GM12878 (cell line): ENCODE data around the gene TXNL4A. TPM values are rescaled to one million over a fixed set of nuclear protein-coding genes. Genes with fewer than 3 reads are reported as not detected.

ENCODE experiments used
- ATAC-seq: fragments of 200-7000 bp; cut with Tn5 transposase; 3 replicates; pipeline ENCODE4 v1.9.1; 2020; ENCODE audit warnings: mild to moderate bottlenecking, moderate library complexity
- BruUV-seq: library from RNA; stranded (reverse); fragments of 400-500 nt; replicated peaks from 2 replicates; lab custom pipeline; 2021; lab: Mats Ljungman, UMichigan
- CTCF ChIA-PET: fragments of 300-600 bp; sonication (Branson Sonifier 250); formaldehyde crosslinking; extraction: SDS; loops from one replicate; lab custom pipeline; 2021; ENCODE audit warnings: inconsistent platforms; lab: Yijun Ruan, JAX
- POLR2A ChIA-PET: fragments of 350-600 bp; formaldehyde crosslinking; extraction: SDS; loops from one replicate; lab custom pipeline; 2021; ENCODE audit warnings: inconsistent platforms; lab: Charles Lee
- RAD21 ChIA-PET: fragments of 300-600 bp; sonication (Branson Sonifier 250); formaldehyde crosslinking; loops from one replicate; lab custom pipeline; 2023; ENCODE audit warnings: antibody characterized with exemption; ENCODE audit not compliant: unreplicated experiment; lab: Charles Lee
- SMC1A ChIA-PET: fragments of 300-600 bp; sonication (Branson Sonifier 250); formaldehyde crosslinking; loops from one replicate; lab custom pipeline; 2023; ENCODE audit not compliant: unreplicated experiment, uncharacterized antibody; lab: Charles Lee
- DNase-seq: peaks from one replicate; pipeline ENCODE4 v3.0.0-alpha.2; 2011; ENCODE audit warnings: low read depth, low spot score
- FAIRE-seq: peaks from 3 replicates; lab custom pipeline; 2011; peaks lifted over from hg19 to GRCh38; lab: Jason Lieb, UNC
- H2AFZ ChIP-seq: 2 replicates; pipeline ENCODE4 v1.6.0; 2011; ENCODE audit warnings: low read depth, low read length, control low read depth; ENCODE audit not compliant: control insufficient read depth
- H3K27ac ChIP-seq: 2 replicates; pipeline ENCODE4 v1.5.1; 2011; ENCODE audit warnings: control low read depth; ENCODE audit not compliant: control insufficient read depth, insufficient read depth
- H3K27me3 ChIP-seq, 2 experiments: replicated peaks in 1 of 2; 2 replicates each; pipeline versions ENCODE4 v1.6.0 to v1.6.1; 2011; ENCODE audit warnings: low read length in 1 of 2; ENCODE audit not compliant: control insufficient read depth in 2 of 2, insufficient read depth in 2 of 2
- H3K36me3 ChIP-seq, 2 experiments: 2 replicates each; pipeline ENCODE4 v1.5.1; 2011; ENCODE audit warnings: low read length in 1 of 2; ENCODE audit not compliant: control insufficient read depth in 2 of 2, insufficient read depth in 2 of 2
- H3K4me1 ChIP-seq: 2 replicates; pipeline ENCODE4 v1.6.1; 2011; ENCODE audit warnings: mild to moderate bottlenecking, low read length, moderate library complexity, mixed read lengths; ENCODE audit not compliant: control insufficient read depth, insufficient read depth
- H3K4me2 ChIP-seq: 2 replicates; pipeline ENCODE4 v1.6.0; 2011; ENCODE audit warnings: control low read depth; ENCODE audit not compliant: control insufficient read depth, insufficient read depth
- H3K4me3 ChIP-seq: fragments of 200-600 bp; sonication (generic); 2 replicates; pipeline ENCODE4 v1.5.1; 2016
- H3K79me2 ChIP-seq: 2 replicates; pipeline ENCODE4 v1.6.0; 2011; ENCODE audit warnings: low read length; ENCODE audit not compliant: control insufficient read depth, insufficient read depth
- H3K9ac ChIP-seq: 2 replicates; pipeline ENCODE4 v1.8.0; 2011; ENCODE audit warnings: low read length, control low read depth, mixed read lengths; ENCODE audit not compliant: control insufficient read depth, insufficient read depth
- H3K9me3 ChIP-seq: replicated peaks from 3 replicates; pipeline ENCODE4 v1.5.1; 2011; ENCODE audit warnings: mild to moderate bottlenecking, low read length; ENCODE audit not compliant: control insufficient read depth, insufficient read depth
- H4K20me1 ChIP-seq: 2 replicates; pipeline ENCODE4 v1.6.0; 2011; ENCODE audit not compliant: control insufficient read depth, insufficient read depth
- CBX5 ChIP-seq: sonication (generic); IDR thresholded peaks from 2 replicates; pipeline ENCODE4 v1.6.1; 2016; ENCODE audit warnings: low read depth, moderate library complexity, mild to moderate bottlenecking, inconsistent platforms
- EED ChIP-seq: sonication (generic); IDR thresholded peaks from 2 replicates; pipeline ENCODE4 v1.6.1; 2016; ENCODE audit warnings: antibody characterized with exemption, low read depth
- GATAD2B ChIP-seq: fragments of 450-650 bp; conservative IDR thresholded peaks from 2 replicates; pipeline ENCODE4 v1.6.1; 2017; ENCODE audit warnings: low read depth, mild to moderate bottlenecking, moderate library complexity
- KDM1A ChIP-seq: fragments of 200-600 bp; sonication (generic); IDR thresholded peaks from 2 replicates; pipeline ENCODE4 v1.6.1; 2016; ENCODE audit warnings: borderline replicate concordance
- MYB ChIP-seq: fragments of 150-350 bp; IDR thresholded peaks from 2 replicates; pipeline ENCODE4 v1.6.1; 2014; ENCODE audit warnings: mild to moderate bottlenecking, low read depth, low read length, borderline replicate concordance
- NFYA ChIP-seq: IDR thresholded peaks from 2 replicates; pipeline ENCODE4 v1.6.1; 2011; ENCODE audit warnings: low read depth, mild to moderate bottlenecking, low read length, improper control_type of control experiment, borderline replicate concordance
- RB1 ChIP-seq: fragments of 450-650 bp; formaldehyde crosslinking; IDR thresholded peaks from 2 replicates; pipeline ENCODE4 v1.6.1; 2017; ENCODE audit warnings: mild to moderate bottlenecking, borderline replicate concordance
- WGBS: methylation state at CpG from one replicate; pipeline ENCODE4 v1.1.6; 2016; ENCODE audit warnings: low lambda C conversion rate; ENCODE audit not compliant: insufficient replicate concordance, insufficient coverage; ENCODE audit errors: missing lambda C conversion rate; 5-methylcytosine and 5-hydroxymethylcytosine counted together
- in situ Hi-C: fragments of 300-500 bp; cut with MboI; formaldehyde crosslinking; loops from 9 replicates; pipeline ENCODE4 v1.14.3; 2018; ENCODE audit warnings: mixed read lengths
- intact Hi-C: fragments of 100-400 bp; cut with micrococcal nuclease; formaldehyde crosslinking; loops from one replicate; pipeline ENCODE4 v1.14.2; 2022; ENCODE audit not compliant: unreplicated experiment
- polyA plus RNA-seq, 11 experiments: library from polyadenylated mRNA; depleted of rRNA in 4 of 11; unstranded in 6 of 11; stranded (reverse) in 5 of 11; fragments of >200 nt; fragmentation: Nextera tagmentation in 4 of 11; fragmentation: Illumina TruSeq in 1 of 11; extraction: Ambion mirVana in 4 of 11; extraction: Trizol in 1 of 11; gene quantifications; 1 replicate in 1 of 11; 2 replicates in 10 of 11; pipeline versions ENCODE4 v1.2.1 to v1.2.3, GENCODE V29; 2011 to 2016; ENCODE audit warnings: inconsistent platforms in 2 of 11, missing spikeins in 2 of 11, low read depth in 1 of 11
- total RNA-seq, 4 experiments: library from RNA; depleted of rRNA in 3 of 4; stranded (reverse); fragments of >200 nt in 3 of 4; fragmentation: Illumina TruSeq in 1 of 4; extraction: Trizol in 1 of 4; gene quantifications; 2 replicates each; pipeline versions ENCODE4 v1.2.1 to v1.2.3, GENCODE V29; 2013 to 2021
- TF ChIP-seq, protein P1 (sequence below): IDR thresholded peaks from 2 replicates; pipeline ENCODE4 v1.6.1; 2011; ENCODE audit warnings: mild to moderate bottlenecking, low read depth, low read length, moderate library complexity; ENCODE audit not compliant: insufficient replicate concordance
- TF ChIP-seq, protein P2 (sequence below): IDR thresholded peaks from 2 replicates; pipeline ENCODE4 v1.6.1; 2012; ENCODE audit warnings: mild to moderate bottlenecking, low read depth, low read length

TXNL4A gene
- total and polyA plus RNA-seq, 10 of the 15 experiments (the other 5 are each of a cell fraction or from before 2014, with no cell fraction given): 38.4 to 329 (median 128) TPM

DNA sequence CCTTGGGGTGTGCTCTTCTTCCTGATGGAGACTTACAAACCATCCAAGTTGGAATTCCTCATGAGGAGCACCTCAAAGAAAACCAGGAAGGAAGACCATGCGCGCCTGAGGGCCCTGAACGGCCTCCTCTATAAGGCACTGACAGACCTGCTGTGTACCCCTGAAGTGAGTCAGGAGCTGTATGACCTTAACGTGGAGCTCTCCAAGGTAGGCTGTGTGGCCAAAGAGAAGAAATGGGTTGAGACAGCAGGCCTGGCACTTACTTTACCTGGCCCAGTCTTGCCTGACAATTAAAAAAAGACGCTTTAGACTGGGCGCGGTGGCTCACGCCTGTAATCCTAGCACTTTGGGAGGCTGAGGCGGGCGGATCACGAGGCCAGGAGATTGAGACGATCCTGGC lies 48.9 kb upstream of the TXNL4A start:
- H3K4me2 ChIP-seq: no peak overlapping the region
- intact Hi-C loops (no loop called here), in situ Hi-C loops (loop anchor here (5.0 kb wide), 1 partner anchor 355 kb away; no protein-coding TSS in a partner anchor)
- WGBS: 99% methylated on average over 12 of the region's 12 CpGs
- FAIRE-seq (no peak), ATAC-seq (no peak), DNase-seq (no peak)
- H4K20me1 ChIP-seq: no peaks in the 10 kb centered on the region
- TF ChIP-seq RB1 (no peak), MYB (no peak), CBX5 (no peak), EED (no peak), NFYA (no peak), KDM1A (no peak), GATAD2B (no peak)
- TF ChIP-seq, protein P1, sequence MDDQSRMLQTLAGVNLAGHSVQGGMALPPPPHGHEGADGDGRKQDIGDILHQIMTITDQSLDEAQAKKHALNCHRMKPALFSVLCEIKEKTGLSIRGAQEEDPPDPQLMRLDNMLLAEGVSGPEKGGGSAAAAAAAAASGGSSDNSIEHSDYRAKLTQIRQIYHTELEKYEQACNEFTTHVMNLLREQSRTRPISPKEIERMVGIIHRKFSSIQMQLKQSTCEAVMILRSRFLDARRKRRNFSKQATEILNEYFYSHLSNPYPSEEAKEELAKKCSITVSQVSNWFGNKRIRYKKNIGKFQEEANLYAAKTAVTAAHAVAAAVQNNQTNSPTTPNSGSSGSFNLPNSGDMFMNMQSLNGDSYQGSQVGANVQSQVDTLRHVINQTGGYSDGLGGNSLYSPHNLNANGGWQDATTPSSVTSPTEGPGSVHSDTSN: no peak
- TF ChIP-seq, protein P2, sequence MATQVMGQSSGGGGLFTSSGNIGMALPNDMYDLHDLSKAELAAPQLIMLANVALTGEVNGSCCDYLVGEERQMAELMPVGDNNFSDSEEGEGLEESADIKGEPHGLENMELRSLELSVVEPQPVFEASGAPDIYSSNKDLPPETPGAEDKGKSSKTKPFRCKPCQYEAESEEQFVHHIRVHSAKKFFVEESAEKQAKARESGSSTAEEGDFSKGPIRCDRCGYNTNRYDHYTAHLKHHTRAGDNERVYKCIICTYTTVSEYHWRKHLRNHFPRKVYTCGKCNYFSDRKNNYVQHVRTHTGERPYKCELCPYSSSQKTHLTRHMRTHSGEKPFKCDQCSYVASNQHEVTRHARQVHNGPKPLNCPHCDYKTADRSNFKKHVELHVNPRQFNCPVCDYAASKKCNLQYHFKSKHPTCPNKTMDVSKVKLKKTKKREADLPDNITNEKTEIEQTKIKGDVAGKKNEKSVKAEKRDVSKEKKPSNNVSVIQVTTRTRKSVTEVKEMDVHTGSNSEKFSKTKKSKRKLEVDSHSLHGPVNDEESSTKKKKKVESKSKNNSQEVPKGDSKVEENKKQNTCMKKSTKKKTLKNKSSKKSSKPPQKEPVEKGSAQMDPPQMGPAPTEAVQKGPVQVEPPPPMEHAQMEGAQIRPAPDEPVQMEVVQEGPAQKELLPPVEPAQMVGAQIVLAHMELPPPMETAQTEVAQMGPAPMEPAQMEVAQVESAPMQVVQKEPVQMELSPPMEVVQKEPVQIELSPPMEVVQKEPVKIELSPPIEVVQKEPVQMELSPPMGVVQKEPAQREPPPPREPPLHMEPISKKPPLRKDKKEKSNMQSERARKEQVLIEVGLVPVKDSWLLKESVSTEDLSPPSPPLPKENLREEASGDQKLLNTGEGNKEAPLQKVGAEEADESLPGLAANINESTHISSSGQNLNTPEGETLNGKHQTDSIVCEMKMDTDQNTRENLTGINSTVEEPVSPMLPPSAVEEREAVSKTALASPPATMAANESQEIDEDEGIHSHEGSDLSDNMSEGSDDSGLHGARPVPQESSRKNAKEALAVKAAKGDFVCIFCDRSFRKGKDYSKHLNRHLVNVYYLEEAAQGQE: peak; percentile 63; the same call in 1 of the 2 replicates
- H2AFZ ChIP-seq: no peak overlapping the region
- no peak overlapping the region for H3K27ac ChIP-seq
- ChIA-PET RAD21 (no interaction called here), POLR2A (no interaction called here), CTCF (no interaction called here), SMC1A (no interaction called here)
- H3K9me3 ChIP-seq: no peaks in the 10 kb centered on the region
- H3K4me1 ChIP-seq: peaks cover 3% of the 10 kb centered on the region; the same call in 1 of the 2 replicates
- no peak overlapping the region for H3K9ac ChIP-seq
- peaks cover 16% of the 10 kb centered on the region for H3K79me2 ChIP-seq
- BruUV-seq: no TSS peak
- no peak overlapping the region for H3K4me3 ChIP-seq
- peaks cover 0 to 5% of the 10 kb centered on the region in 2 experiments; a peak in 1 of 4 replicates for H3K36me3 ChIP-seq
- H3K27me3 ChIP-seq: no peaks in the 10 kb centered on the region
